ENCODE results near the gene KCNQ1. TPM values are rescaled to one million over a fixed set of nuclear protein-coding genes. Genes with fewer than 3 reads are reported as not detected.

KCNQ1 gene
- total and polyA plus RNA-seq, 2 donors (not counting 1 experiment from before 2014, with no cell fraction given), result 21.5 to 28.8 TPM

DNA sequence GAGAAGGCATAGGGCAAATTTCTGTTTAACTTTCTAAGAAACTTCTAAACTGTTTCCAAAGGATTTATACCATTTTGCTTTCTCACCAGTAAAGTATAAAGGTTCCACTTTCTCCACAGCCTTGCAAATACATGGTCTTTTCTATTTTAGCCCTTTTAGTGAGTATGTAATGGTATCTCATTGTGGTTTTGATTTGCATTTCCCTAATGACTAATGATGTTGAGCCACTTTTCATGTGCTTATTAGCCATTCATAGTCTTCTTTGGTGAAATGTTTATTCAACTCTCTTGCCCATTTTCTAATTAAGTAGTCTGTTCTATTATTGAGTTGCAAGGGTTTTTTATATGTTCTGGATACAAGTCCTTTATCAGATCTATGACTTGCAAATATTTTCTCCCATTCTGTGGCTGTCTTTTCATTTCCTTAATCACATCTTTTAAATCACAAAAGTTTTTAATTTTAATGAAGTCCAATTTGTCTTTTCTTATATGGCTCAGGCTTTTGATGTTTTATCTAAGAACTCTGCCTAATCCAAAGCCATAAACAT, 338.8 kb downstream of the KCNQ1 start:
- Histone ChIP-seq H2AFZ (ENCODE audit: insufficient read depth, low read depth, low read length, poor library complexity, severe bottlenecking) (no peak overlapping the region), H3K27ac (ENCODE audit: low read length in 2 of 2) (no peak overlapping the region), H3K9ac (ENCODE audit: low read length) (no peak overlapping the region), H3K36me3 (replicated peaks in 1 of 2; ENCODE audit: control extremely low read depth in 1 of 2, control insufficient read depth in 1 of 2, extremely low read depth in 1 of 2, insufficient read depth in 2 of 2, low read length in 1 of 2) (no peaks in the 10 kb centered on the region), H3K4me3 (ENCODE audit: control extremely low read depth in 1 of 5, extremely low read depth in 1 of 5, insufficient read depth in 1 of 5, low read depth in 2 of 5, low read length in 4 of 5) (no peak overlapping the region), H3K27me3 (replicated peaks in 1 of 4; ENCODE audit: control extremely low read depth in 1 of 4, control insufficient read depth in 3 of 4, insufficient read depth in 4 of 4, low read length in 3 of 4) (no peaks in the 10 kb centered on the region), H3K79me2 (ENCODE audit: control insufficient read depth, insufficient read depth, low read length) (no peaks in the 10 kb centered on the region), H3K4me1 (ENCODE audit: control insufficient read depth in 2 of 2, insufficient read depth in 2 of 2, low read length in 2 of 2) (no peaks in the 10 kb centered on the region), H3K4me2 (replicated peaks; ENCODE audit: low read depth, low read length, poor library complexity, severe bottlenecking) (no peak overlapping the region), H3K9me3 (ENCODE audit: control extremely low read depth in 1 of 3, control insufficient read depth in 2 of 3, insufficient read depth in 1 of 3, low read length in 2 of 3) (no peaks in the 10 kb centered on the region), H4K20me1 (ENCODE audit: control insufficient read depth, insufficient read depth, low read length, poor library complexity, severe bottlenecking) (no peaks in the 10 kb centered on the region)
- Mint-ChIP-seq H3K27me3 (no peaks in the 10 kb centered on the region), H3K9me3 (ENCODE audit: insufficient read depth) (no peaks in the 10 kb centered on the region), H3K4me1 (peaks cover 13% of the 10 kb centered on the region), H3K4me3 (no peak overlapping the region), H3K27ac (no peak overlapping the region)
- TF ChIP-seq, protein P1, sequence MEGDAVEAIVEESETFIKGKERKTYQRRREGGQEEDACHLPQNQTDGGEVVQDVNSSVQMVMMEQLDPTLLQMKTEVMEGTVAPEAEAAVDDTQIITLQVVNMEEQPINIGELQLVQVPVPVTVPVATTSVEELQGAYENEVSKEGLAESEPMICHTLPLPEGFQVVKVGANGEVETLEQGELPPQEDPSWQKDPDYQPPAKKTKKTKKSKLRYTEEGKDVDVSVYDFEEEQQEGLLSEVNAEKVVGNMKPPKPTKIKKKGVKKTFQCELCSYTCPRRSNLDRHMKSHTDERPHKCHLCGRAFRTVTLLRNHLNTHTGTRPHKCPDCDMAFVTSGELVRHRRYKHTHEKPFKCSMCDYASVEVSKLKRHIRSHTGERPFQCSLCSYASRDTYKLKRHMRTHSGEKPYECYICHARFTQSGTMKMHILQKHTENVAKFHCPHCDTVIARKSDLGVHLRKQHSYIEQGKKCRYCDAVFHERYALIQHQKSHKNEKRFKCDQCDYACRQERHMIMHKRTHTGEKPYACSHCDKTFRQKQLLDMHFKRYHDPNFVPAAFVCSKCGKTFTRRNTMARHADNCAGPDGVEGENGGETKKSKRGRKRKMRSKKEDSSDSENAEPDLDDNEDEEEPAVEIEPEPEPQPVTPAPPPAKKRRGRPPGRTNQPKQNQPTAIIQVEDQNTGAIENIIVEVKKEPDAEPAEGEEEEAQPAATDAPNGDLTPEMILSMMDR (IDR thresholded peaks at IDR 0.05), result no peak
- TF ChIP-seq EZH2 (IDR thresholded peaks at IDR 0.05; ENCODE audit: borderline replicate concordance, insufficient read depth, low read depth, low read length, poor library complexity, severe bottlenecking), result no peak
- ChIA-PET CTCF (no interaction called here), POLR2A (no interaction called here)
- ATAC-seq (ENCODE audit: low read depth) (no peak), DNase-seq (no peak)
- intact Hi-C loops (cut with micrococcal nuclease), result no loop called here

DNA sequence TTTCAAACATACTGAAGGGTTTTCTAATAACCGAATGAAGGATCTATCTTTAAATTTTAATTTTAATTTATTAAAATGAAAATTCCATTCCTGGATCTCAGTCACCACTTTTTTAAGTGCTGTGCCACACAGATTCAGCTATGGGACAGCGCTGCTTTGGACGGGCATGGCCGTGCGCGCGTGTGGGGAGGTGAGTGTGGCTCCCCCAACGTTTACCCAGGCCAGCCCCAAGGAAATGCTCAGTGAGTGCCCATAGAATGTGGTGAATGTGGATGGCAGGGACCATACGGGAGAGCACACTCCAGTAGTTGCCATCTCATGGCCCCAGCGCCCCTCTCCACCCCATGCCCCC, 343.0 kb downstream of the KCNQ1 start:
- H3K27me3 Mint-ChIP-seq, result peaks cover 2% of the 10 kb centered on the region
- no peaks in the 10 kb centered on the region for H4K20me1 ChIP-seq (ENCODE audit: control insufficient read depth, insufficient read depth, low read length, poor library complexity, severe bottlenecking)
- no peak for ATAC-seq (ENCODE audit: low read depth)
- H3K36me3 ChIP-seq (replicated peaks in 1 of 2; ENCODE audit: control extremely low read depth in 1 of 2, control insufficient read depth in 1 of 2, extremely low read depth in 1 of 2, insufficient read depth in 2 of 2, low read length in 1 of 2), result no peaks in the 10 kb centered on the region
- peaks cover 11% of the 10 kb centered on the region for H3K4me1 Mint-ChIP-seq
- H3K27ac Mint-ChIP-seq, result no peak overlapping the region
- no peak overlapping the region for H3K4me3 Mint-ChIP-seq
- peaks cover 0 to 4% (median 0%) of the 10 kb centered on the region in 4 experiments for H3K27me3 ChIP-seq (replicated peaks in 1 of 4; ENCODE audit: control extremely low read depth in 1 of 4, control insufficient read depth in 3 of 4, insufficient read depth in 4 of 4, low read length in 3 of 4)
- H3K27ac ChIP-seq (ENCODE audit: low read length in 2 of 2), result no peak overlapping the region
- intact Hi-C loops (cut with micrococcal nuclease), result no loop called here
- H3K9me3 ChIP-seq (ENCODE audit: control extremely low read depth in 1 of 3, control insufficient read depth in 2 of 3, insufficient read depth in 1 of 3, low read length in 2 of 3), result peaks cover 0 to 10% (median 0%) of the 10 kb centered on the region in 3 donors
- no peaks in the 10 kb centered on the region for H3K9me3 Mint-ChIP-seq (ENCODE audit: insufficient read depth)
- TF ChIP-seq, protein P1 (IDR thresholded peaks at IDR 0.05), result no peak
- TF ChIP-seq EZH2 (IDR thresholded peaks at IDR 0.05; ENCODE audit: borderline replicate concordance, insufficient read depth, low read depth, low read length, poor library complexity, severe bottlenecking), result no peak
- H2AFZ ChIP-seq (ENCODE audit: insufficient read depth, low read depth, low read length, poor library complexity, severe bottlenecking), result no peak overlapping the region
- H3K4me3 ChIP-seq (ENCODE audit: control extremely low read depth in 1 of 5, extremely low read depth in 1 of 5, insufficient read depth in 1 of 5, low read depth in 2 of 5, low read length in 4 of 5), result no peak overlapping the region
- H3K79me2 ChIP-seq (ENCODE audit: control insufficient read depth, insufficient read depth, low read length), result no peaks in the 10 kb centered on the region
- no peak overlapping the region for H3K9ac ChIP-seq (ENCODE audit: low read length)
- no peak for DNase-seq
- H3K4me2 ChIP-seq (replicated peaks; ENCODE audit: low read depth, low read length, poor library complexity, severe bottlenecking), result no peak overlapping the region
- POLR2A ChIA-PET, result no interaction called here
- 98% methylated on average over 7 of the region's 10 CpGs for WGBS (ENCODE audit: insufficient coverage)
- CTCF ChIA-PET, result no interaction called here
- H3K4me1 ChIP-seq (ENCODE audit: control insufficient read depth in 2 of 2, insufficient read depth in 2 of 2, low read length in 2 of 2), result no peaks in the 10 kb centered on the region

Data from B cell (primary cell).